ENCODE results near the gene RPS26. TPM values are rescaled to one million over a fixed set of nuclear protein-coding genes. Genes with fewer than 3 reads are reported as not detected.

RPS26 gene
- total and polyA plus RNA-seq, 2 of the 13 experiments (the other 11 are each of a cell fraction or from before 2014, with no cell fraction given): 150 to 421 TPM

DNA sequence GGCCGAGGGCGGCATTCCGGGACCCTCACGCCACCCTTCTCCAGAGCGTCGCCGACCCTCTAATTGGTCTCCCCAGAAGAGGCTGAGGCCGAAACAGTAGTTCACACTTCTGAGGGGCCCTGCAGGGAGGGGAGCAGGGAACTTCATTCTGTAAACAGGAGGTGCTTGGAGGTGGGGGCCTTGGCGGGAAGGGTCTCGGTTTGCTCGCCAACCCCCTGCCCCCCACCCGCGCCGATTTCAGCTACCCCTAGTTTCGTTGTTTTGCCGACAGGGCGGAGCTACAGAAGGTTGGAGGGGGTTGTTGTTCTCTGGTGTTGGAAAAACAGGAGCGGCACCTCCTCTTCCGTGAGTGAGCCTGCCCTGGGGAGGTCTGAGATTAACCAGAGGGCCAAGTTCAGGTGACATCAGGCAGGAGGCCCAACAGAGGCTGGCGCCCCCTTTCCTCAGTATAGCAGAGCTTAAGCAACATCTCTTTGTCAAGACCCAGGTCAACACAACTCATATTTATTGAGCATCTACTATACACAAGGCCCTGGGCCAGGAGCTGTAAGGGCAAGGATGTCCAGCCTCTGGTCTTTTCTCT lies 38.9 kb downstream of the RPS26 start (continued):
- TF ChIP-seq, protein P1, sequence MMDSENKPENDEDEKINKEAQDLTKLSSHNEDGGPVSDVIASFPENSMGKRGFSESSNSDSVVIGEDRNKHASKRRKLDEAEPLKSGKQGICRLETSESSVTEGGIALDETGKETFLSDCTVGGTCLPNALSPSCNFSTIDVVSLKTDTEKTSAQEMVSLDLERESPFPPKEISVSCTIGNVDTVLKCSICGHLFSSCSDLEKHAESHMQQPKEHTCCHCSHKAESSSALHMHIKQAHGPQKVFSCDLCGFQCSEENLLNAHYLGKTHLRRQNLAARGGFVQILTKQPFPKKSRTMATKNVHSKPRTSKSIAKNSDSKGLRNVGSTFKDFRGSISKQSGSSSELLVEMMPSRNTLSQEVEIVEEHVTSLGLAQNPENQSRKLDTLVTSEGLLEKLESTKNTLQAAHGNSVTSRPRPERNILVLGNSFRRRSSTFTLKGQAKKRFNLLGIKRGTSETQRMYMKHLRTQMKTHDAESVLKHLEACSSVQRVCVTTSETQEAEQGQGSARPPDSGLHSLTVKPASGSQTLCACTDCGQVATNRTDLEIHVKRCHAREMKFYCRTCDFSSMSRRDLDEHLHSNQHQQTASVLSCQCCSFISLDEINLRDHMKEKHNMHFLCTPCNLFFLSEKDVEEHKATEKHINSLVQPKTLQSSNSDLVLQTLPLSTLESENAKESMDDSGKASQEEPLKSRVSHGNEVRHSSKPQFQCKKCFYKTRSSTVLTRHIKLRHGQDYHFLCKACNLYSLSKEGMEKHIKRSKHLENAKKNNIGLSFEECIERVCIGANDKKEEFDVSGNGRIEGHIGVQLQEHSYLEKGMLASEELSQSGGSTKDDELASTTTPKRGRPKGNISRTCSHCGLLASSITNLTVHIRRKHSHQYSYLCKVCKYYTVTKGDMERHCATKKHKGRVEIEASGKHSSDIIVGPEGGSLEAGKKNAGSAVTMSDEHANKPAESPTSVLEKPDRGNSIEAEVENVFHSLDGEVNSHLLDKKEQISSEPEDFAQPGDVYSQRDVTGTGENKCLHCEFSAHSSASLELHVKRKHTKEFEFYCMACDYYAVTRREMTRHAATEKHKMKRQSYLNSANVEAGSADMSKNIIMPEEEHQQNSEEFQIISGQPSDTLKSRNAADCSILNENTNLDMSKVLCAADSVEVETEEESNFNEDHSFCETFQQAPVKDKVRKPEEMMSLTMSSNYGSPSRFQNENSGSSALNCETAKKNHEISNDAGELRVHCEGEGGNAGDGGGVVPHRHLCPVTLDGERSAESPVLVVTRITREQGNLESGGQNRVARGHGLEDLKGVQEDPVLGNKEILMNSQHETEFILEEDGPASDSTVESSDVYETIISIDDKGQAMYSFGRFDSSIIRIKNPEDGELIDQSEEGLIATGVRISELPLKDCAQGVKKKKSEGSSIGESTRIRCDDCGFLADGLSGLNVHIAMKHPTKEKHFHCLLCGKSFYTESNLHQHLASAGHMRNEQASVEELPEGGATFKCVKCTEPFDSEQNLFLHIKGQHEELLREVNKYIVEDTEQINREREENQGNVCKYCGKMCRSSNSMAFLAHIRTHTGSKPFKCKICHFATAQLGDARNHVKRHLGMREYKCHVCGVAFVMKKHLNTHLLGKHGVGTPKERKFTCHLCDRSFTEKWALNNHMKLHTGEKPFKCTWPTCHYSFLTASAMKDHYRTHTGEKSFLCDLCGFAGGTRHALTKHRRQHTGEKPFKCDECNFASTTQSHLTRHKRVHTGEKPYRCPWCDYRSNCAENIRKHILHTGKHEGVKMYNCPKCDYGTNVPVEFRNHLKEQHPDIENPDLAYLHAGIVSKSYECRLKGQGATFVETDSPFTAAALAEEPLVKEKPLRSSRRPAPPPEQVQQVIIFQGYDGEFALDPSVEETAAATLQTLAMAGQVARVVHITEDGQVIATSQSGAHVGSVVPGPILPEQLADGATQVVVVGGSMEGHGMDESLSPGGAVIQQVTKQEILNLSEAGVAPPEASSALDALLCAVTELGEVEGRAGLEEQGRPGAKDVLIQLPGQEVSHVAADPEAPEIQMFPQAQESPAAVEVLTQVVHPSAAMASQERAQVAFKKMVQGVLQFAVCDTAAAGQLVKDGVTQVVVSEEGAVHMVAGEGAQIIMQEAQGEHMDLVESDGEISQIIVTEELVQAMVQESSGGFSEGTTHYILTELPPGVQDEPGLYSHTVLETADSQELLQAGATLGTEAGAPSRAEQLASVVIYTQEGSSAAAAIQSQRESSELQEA (CRISPR knock-in tag; IDR thresholded peaks at IDR 0.05; ENCODE audit: not compliant biosample characterization): no peak
- TF ChIP-seq SMARCC2 (IDR thresholded peaks at IDR 0.05): no peak
- TF ChIP-seq, protein P2, sequence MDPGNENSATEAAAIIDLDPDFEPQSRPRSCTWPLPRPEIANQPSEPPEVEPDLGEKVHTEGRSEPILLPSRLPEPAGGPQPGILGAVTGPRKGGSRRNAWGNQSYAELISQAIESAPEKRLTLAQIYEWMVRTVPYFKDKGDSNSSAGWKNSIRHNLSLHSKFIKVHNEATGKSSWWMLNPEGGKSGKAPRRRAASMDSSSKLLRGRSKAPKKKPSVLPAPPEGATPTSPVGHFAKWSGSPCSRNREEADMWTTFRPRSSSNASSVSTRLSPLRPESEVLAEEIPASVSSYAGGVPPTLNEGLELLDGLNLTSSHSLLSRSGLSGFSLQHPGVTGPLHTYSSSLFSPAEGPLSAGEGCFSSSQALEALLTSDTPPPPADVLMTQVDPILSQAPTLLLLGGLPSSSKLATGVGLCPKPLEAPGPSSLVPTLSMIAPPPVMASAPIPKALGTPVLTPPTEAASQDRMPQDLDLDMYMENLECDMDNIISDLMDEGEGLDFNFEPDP (CRISPR knock-in tag; conservative IDR thresholded peaks at IDR 0.05): peak; percentile 51; the same call in 1 of the 2 replicates
- no peak for TF ChIP-seq ZNF747 (CRISPR knock-in tag; IDR thresholded peaks at IDR 0.05; ENCODE audit: borderline replicate concordance)
- no peak for TF ChIP-seq PLRG1 (conservative IDR thresholded peaks at IDR 0.05)
- TF ChIP-seq NR2F6 (IDR thresholded peaks at IDR 0.05): peak; percentile 67; the same call in 1 of the 2 replicates
- TF ChIP-seq NR2F6 (CRISPR knock-in tag; IDR thresholded peaks at IDR 0.05): peak; percentile 82
- TF ChIP-seq RAD21 (CRISPR knock-in tag; IDR thresholded peaks at IDR 0.05): no peak
- peak; percentile 80; the same call in 1 of the 2 replicates for TF ChIP-seq ZNF746 (CRISPR knock-in tag; IDR thresholded peaks at IDR 0.05)
- TF ChIP-seq E2F2 (CRISPR knock-in tag; IDR thresholded peaks at IDR 0.05; ENCODE audit: borderline replicate concordance): no peak; the same call in 1 of the 2 replicates
- peak; percentile 39; the same call in 1 of the 2 replicates for TF ChIP-seq ZNF556 (CRISPR knock-in tag; IDR thresholded peaks at IDR 0.05; ENCODE audit: borderline replicate concordance)
- TF ChIP-seq ZNF530 (CRISPR knock-in tag; IDR thresholded peaks at IDR 0.05; ENCODE audit: low read depth): no peak
- TF ChIP-seq RNF219 (CRISPR knock-in tag; IDR thresholded peaks at IDR 0.05): no peak
- no peak for TF ChIP-seq XBP1 (CRISPR knock-in tag; IDR thresholded peaks at IDR 0.05)
- no peak for TF ChIP-seq ZNF749 (CRISPR knock-in tag; IDR thresholded peaks at IDR 0.05; ENCODE audit: borderline replicate concordance)
- peak; percentile 63; the same call in 1 of the 2 replicates for TF ChIP-seq ETV5 (CRISPR knock-in tag; IDR thresholded peaks at IDR 0.05; ENCODE audit: borderline replicate concordance)
